Measurements from ENCODE around the gene LRMDA.

LRMDA gene

DNA sequence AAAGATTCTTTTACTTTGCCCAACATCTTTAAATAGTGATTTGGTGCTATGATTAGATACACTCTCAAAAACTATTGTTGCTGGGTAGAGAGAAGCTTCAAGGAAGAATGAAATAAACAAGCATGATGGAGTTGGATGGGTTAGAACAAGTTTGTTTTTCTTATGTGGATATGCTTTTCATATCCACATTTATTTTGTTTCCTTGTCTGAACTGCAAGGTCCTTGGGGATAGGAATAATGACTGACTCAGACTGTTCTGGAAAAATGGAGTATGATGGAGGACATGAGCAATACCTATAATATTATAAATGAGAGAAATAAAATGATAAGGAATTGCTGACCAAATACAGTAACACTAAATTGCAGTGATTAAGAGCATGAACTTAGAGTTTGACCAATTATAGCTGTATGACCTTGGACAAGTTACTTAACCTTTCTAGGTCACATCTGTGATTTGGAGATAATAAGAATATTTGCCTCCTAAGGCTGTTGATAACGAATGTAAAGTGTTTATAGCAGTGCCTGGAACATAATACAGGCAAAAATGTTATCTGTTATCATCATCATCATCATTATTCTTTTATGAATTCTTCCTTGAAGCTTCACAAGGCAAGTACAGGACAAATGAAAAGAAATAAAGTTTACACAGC lies 847.5 kb downstream of the LRMDA start:
- TF ChIP-seq, protein P1, sequence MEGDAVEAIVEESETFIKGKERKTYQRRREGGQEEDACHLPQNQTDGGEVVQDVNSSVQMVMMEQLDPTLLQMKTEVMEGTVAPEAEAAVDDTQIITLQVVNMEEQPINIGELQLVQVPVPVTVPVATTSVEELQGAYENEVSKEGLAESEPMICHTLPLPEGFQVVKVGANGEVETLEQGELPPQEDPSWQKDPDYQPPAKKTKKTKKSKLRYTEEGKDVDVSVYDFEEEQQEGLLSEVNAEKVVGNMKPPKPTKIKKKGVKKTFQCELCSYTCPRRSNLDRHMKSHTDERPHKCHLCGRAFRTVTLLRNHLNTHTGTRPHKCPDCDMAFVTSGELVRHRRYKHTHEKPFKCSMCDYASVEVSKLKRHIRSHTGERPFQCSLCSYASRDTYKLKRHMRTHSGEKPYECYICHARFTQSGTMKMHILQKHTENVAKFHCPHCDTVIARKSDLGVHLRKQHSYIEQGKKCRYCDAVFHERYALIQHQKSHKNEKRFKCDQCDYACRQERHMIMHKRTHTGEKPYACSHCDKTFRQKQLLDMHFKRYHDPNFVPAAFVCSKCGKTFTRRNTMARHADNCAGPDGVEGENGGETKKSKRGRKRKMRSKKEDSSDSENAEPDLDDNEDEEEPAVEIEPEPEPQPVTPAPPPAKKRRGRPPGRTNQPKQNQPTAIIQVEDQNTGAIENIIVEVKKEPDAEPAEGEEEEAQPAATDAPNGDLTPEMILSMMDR (IDR thresholded peaks at IDR 0.05): no peak

DNA sequence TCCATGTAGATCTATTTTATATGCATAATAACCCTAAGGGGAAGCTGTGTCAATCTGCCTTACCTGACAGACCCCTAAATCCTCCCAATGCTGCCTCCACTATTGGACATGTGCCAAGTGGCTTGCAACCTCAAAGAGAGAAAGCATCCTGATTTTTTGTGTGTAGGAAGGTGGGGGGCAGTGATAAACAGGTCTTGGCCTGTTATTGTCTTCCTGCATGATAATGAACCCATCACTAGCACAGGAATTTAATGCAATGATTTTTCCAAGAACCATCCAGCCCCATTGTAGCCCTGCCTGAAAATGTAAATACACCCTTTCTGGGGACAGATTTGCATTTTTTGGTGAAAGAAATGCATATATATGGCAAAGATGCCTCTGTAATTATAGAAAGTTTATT lies 850.2 kb downstream of the LRMDA start:
- TF ChIP-seq, protein P1 (IDR thresholded peaks at IDR 0.05): no peak

DNA sequence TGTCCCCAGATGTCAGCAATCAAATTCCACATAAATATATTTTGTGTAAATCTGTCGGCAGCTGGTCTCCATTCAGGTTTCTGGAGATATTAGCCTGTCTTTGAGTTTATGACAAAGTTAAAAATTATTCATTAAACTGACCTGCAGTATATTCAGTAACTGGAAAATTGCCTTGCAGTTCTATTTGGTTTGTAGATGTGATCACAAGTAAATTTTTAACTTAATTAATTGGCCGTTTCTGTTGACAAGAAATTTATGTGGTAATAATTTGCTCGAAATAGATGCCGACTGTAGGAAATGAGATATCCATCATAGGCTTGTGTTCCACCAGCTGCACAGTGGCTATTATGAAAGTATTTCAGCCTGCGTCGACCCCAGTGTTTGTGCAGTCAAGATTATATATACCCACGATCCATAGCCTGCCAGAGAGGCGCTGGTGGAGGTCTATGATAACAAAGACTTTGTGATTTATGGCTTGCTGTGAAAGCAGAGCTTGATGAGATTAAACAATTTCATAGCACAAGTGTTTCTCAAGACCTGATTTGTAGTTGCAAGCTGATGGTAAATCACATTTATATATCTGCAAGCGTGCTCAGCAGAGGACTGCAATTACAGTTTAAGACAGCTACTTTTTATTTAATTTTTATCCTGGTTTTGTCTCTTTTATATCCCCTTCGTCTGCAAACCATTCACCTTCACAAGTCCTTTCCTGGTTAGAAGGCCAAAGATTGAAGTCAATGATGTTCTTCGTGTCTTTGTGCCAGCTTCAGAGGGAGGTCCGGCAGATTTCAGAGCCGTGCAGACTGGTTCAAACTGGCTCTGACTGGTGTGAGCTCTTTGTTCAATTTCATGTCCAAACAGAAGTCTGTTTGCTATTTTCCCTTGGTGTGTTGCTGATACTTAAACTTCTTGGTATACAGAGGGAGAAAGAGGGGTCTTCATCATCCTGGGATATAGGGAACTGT lies 850.9 kb downstream of the LRMDA start:
- TF ChIP-seq, protein P1 (IDR thresholded peaks at IDR 0.05): no peak

DNA sequence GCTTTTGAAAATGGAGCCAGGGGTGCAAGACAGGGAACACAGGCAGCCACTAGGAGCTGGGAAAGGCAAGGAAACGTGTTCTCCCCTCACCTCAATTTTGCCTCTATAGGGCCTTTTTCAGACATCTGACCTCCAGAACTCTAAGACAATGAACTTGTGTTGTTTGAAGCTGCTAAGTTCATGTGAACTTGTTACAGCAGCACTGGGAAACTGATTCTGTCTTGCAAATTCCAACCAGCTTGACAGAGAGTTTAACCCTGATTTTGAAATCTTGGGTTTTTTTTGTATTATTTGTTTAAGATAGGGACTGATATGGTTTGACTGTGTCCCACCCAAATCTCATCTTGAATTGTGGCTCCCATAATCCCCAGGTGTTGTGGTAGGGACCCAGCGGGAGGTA lies 852.9 kb downstream of the LRMDA start:
- TF ChIP-seq, protein P1 (IDR thresholded peaks at IDR 0.05): no peak

DNA sequence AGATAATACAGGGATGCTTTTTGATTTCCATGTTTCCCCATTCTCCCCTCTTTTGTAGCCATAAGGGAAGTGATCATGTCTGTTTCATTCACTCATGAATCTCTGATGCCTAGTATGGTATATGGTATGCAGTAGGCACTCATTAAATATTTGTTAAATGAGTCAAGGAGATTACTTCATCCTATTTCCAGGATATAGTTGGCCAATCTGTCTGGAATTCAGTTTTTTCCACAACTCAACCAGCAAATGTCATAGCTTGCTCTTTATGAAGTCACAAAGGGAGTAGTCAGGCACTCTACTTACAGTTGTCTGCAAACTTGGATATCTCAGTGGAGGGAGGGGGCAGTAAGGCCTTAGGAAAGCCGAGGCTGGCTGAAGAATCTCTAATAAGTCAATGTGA lies 853.6 kb downstream of the LRMDA start:
- TF ChIP-seq, protein P1 (IDR thresholded peaks at IDR 0.05): no peak

DNA sequence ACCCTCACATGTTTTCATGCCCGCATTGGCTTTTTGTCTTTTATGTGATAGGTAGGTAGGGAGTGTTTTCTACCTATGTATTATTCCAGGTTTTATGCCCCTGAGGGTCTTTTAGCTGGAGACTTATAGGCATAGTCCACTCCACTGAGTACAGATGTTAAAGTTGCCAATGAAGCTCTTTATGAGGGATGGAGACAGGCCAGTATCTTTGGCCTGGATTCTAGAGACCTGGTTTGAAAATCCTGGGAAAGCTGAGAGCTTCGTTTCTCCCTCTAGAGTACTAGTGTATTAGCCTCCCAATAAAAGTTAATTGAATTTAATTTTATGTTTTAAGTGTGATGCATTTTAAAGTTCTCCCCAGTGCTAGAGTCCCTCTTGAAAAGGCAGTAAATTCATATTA lies 854.1 kb downstream of the LRMDA start:
- TF ChIP-seq, protein P1 (IDR thresholded peaks at IDR 0.05): no peak

DNA sequence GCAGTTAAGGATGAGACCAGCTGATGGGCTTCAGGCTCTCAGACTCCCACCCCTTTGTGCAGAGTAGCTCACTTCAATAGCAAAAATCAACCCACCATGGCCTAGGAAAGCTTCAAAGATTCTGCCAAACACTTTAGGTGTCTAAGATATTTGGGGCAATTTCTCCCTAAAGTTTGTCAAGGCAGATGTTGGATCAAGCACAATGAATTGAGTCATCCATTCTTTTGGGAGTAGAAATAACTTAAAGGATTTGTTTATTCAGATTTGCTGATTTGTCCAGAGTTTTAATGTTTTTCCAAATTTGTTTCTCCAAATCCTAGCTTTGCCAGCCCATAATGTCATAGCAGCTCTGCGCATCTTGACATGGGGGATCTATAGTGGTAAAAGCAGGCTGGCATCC lies 855.1 kb downstream of the LRMDA start:
- TF ChIP-seq, protein P1 (IDR thresholded peaks at IDR 0.05): no peak
